ENCODE data around the gene DMRTB1. TPM values are rescaled to one million over a fixed set of nuclear protein-coding genes. Genes with fewer than 3 reads are reported as not detected.

The DMRTB1 gene
- not detected for total RNA-seq

DNA sequence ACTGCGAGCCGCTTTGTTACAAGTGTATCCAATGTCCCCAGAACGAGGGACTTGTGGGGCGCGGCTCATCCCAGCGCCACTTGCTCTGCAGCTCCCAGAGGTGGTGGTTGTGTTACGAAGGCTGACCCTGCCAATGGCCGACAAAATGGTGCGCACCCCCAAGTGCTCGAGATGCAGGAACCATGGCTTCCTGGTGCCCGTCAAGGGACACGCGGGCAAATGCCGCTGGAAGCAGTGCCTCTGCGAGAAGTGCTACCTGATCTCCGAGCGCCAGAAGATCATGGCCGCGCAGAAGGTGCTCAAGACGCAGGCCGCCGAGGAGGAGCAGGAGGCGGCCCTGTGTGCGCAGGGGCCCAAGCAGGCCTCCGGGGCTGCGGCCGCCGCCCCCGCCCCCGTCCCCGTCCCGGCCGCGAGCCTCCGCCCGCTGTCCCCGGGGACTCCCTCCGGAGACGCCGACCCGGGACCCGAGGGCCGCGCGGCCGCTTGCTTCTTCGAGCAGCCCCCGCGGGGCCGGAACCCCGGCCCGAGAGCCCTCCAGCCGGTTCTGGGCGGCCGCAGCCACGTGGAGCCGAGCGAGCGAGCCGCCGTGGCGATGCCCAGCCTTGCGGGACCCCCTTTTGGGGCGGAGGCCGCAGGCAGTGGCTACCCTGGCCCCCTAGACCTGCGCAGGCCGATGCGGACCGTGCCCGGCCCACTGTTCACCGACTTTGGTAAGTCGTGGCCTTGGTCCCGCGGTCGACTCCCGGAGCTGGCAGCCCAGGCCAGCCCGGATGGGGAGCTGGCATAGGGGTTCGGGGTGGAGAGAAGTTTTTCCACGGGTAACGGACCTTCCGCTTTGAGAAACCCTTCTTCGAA, at the start of gene DMRTB1:
DMRTB1 (plus strand) TSS at position 79 of the 855 bp plus-strand sequence; CDS start at position 134, 55 bp downstream.
- TF ChIP-seq, protein P1, sequence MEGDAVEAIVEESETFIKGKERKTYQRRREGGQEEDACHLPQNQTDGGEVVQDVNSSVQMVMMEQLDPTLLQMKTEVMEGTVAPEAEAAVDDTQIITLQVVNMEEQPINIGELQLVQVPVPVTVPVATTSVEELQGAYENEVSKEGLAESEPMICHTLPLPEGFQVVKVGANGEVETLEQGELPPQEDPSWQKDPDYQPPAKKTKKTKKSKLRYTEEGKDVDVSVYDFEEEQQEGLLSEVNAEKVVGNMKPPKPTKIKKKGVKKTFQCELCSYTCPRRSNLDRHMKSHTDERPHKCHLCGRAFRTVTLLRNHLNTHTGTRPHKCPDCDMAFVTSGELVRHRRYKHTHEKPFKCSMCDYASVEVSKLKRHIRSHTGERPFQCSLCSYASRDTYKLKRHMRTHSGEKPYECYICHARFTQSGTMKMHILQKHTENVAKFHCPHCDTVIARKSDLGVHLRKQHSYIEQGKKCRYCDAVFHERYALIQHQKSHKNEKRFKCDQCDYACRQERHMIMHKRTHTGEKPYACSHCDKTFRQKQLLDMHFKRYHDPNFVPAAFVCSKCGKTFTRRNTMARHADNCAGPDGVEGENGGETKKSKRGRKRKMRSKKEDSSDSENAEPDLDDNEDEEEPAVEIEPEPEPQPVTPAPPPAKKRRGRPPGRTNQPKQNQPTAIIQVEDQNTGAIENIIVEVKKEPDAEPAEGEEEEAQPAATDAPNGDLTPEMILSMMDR (IDR thresholded peaks at IDR 0.05), result no peak
- TF ChIP-seq POLR2A (IDR thresholded peaks at IDR 0.05), result no peak
- H3K9me3 ChIP-seq, result no peaks in the 10 kb centered on the region

DNA sequence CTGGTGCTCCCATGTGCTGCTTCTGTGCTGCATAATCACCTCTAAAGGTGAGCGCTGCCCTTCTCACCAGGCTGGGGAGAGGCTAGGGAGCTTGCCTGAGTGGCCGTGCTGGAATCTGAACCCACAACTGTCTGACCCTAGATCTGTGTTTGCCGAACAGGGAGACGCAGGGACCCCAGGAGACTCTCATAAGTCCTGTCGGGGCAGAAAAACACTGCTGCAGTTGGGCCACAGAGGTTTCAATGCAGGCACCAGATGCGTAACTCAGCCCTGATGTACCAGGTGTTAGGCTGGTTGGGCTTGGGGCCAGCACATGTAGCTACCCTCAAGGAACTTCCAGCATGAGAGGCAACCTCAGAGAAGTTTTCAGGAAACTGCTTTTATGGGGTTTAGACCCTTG, 49.5 kb upstream of the DMRTB1 start:
- H3K4me1 ChIP-seq, result no peaks in the 10 kb centered on the region
- DNase-seq, result no peak
- no peak for TF ChIP-seq POLR2A (IDR thresholded peaks at IDR 0.05)
- TF ChIP-seq, protein P1 (IDR thresholded peaks at IDR 0.05), result no peak

More for the DNA sequence above, at the start of gene DMRTB1:
- Histone ChIP-seq H3K4me3 (no peak within 1 kb of the TSS), H3K4me1 (no peaks in the 10 kb centered on the region), H3K36me3 (no peaks in the 10 kb centered on the region), H3K27me3 (no peaks in the 10 kb centered on the region), H3K27ac (no peak within 1 kb of the TSS)
- DNase-seq, result no peak

DNA sequence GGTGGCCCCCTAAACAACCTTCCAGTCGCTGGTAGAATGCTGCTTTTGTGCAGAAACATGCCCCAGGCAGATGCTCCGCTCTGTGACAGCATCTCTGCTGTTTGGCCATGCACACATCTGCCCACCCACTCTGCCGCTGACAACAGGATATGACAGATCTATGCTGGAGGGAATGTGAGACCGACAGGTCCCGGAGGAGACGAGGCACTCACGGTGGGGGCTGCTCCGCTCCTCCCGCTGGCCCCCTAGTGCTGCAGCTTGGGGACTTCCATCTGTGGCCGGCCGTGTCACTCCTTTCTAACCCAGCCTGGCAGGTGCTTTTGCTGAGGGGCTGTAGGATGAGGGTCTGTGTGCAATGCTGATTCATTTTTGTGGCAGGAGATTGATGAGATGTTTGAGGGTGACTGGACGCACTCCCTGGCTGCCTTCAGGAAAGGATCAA, 49.1 kb upstream of the DMRTB1 start:
- TF ChIP-seq POLR2A (IDR thresholded peaks at IDR 0.05), result no peak
- TF ChIP-seq, protein P1 (IDR thresholded peaks at IDR 0.05), result no peak
- H3K27ac ChIP-seq, result peak overlapping the region in 1 of 4 donors; percentile 17
- DNase-seq, result peak in 1 of 3 donors; percentile 27

More for the DNA sequence above, 49.5 kb upstream of the DMRTB1 start:
- no peak overlapping the region for H3K4me3 ChIP-seq
- no peaks in the 10 kb centered on the region for H3K36me3 ChIP-seq
- no peaks in the 10 kb centered on the region for H3K27me3 ChIP-seq
- peak overlapping the region in 1 of 4 donors; percentile 17 for H3K27ac ChIP-seq
- H3K9me3 ChIP-seq, result no peaks in the 10 kb centered on the region

DNA sequence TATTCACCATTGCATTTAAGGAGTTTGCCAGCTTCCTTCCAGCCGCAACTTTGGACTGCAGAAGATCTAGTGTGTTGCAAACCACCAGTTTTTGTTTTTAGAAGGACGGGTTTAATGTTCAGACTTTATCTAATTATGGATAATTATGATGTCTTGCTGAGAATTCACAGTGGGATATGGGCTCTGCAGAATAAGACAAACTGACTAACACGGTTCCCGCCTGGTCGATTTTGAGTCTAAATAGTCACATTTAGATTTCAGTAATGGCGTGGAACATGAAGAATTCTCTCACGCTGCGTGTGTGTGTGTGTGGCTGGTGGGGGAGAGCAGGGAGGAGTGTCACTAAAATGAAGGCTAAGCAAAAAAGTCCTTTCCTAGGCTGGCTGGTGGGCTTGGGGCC, 48.5 kb upstream of the DMRTB1 start:
- Histone ChIP-seq H3K4me1 (no peaks in the 10 kb centered on the region), H3K4me3 (no peak overlapping the region), H3K9me3 (no peaks in the 10 kb centered on the region), H3K27ac (no peak overlapping the region), H3K27me3 (no peaks in the 10 kb centered on the region), H3K36me3 (no peaks in the 10 kb centered on the region)
- DNase-seq, result no peak
- TF ChIP-seq POLR2A (IDR thresholded peaks at IDR 0.05), result no peak
- TF ChIP-seq, protein P1 (IDR thresholded peaks at IDR 0.05), result no peak

More for the DNA sequence above, 49.1 kb upstream of the DMRTB1 start:
- Histone ChIP-seq H3K27me3 (no peaks in the 10 kb centered on the region), H3K4me3 (no peak overlapping the region), H3K4me1 (no peaks in the 10 kb centered on the region), H3K9me3 (no peaks in the 10 kb centered on the region), H3K36me3 (no peaks in the 10 kb centered on the region)

DNA sequence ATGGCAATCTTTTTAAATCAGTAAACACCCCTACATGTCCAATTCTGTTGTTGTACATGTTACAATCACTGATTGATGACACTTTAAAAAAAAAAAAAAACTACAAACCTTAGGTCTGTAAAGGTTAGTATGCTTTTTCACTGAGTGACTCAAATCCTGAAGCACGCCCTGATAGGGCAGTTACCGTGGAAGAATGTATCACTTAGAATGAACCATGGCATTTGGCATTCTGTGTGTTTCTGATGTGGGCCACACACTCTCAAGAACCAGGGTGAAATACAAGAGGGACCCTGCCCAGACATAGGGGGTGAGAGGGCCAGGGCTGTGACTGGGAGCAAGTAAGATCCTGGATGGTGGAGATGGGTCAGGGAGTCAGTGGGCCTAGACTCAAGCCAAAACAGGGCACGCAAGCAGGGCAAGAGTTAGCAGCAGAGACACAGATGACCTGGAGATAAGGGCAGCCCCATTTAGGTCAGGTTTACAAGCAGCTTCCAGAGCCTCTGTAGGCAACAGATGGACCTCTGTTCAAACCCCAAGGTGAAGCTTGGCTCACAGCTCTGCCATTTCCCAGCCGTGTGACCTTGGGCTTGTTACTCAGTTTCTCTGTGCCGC, 47.6 kb upstream of the DMRTB1 start:
- Histone ChIP-seq H3K9me3 (no peaks in the 10 kb centered on the region), H3K27me3 (no peaks in the 10 kb centered on the region), H3K36me3 (no peaks in the 10 kb centered on the region), H3K4me3 (no peak overlapping the region), H3K27ac (peak overlapping the region in 3 of 4 donors; percentile 10 to 25 (median 10)), H3K4me1 (no peaks in the 10 kb centered on the region)
- no peak for DNase-seq
- TF ChIP-seq, protein P1 (IDR thresholded peaks at IDR 0.05), result no peak
- TF ChIP-seq POLR2A (IDR thresholded peaks at IDR 0.05), result no peak

Measured in Peyer's patch (tissue), 4 donors.